GM21381 (cell line): Measurements from ENCODE around the gene CAPN6.

Source experiments
- ATAC-seq: cut with Tn5 transposase; IDR thresholded peaks from one replicate; pipeline ENCODE4 v1.9.1; 2021; ENCODE audit warnings: mild to moderate bottlenecking, moderate library complexity; ENCODE audit not compliant: unreplicated experiment

Gene CAPN6

GRCh38 chrX:111200327-111200726 lies 70.0 kb downstream of the CAPN6 start:
- no peak for ATAC-seq

GRCh38 chrX:111199505-111199904 lies 70.8 kb downstream of the CAPN6 start:
- no peak for ATAC-seq
